Measurements from ENCODE around the gene KRT73. TPM values are rescaled to one million over a fixed set of nuclear protein-coding genes. Genes with fewer than 3 reads are reported as not detected.

Gene KRT73
- total and polyA plus RNA-seq, 5 experiments from 2014 or later, result 0.72 to 10.0 (median 8.5) TPM

GRCh38 chr12:52559979-52560378 lies 58.4 kb downstream of the KRT73 start:
- POLR2A ChIA-PET, result no interaction called here
- DNase-seq (no peak), ATAC-seq (no peak)
- Mint-ChIP-seq H3K9me3 (no peaks in the 10 kb centered on the region), H3K36me3 (no peaks in the 10 kb centered on the region), H3K27me3 (peaks cover 3 to 47% (median 21%) of the 10 kb centered on the region in 5 donors), H3K4me3 (no peak overlapping the region), H3K4me1 (peaks cover 0 to 45% (median 6%) of the 10 kb centered on the region in 4 donors), H3K27ac (peak overlapping the region in 1 of 10 donors; percentile 55)

GRCh38 chr12:52558781-52559445 lies 59.4 kb downstream of the KRT73 start:
- peak overlapping the region in 1 of 10 donors; percentile 81 for H3K4me3 Mint-ChIP-seq
- peaks cover 3 to 56% (median 19%) of the 10 kb centered on the region in 5 donors for H3K27me3 Mint-ChIP-seq
- peak overlapping the region in 3 of 10 donors; percentile 10 to 91 (median 22) for H3K27ac Mint-ChIP-seq
- peaks cover 0 to 47% (median 6%) of the 10 kb centered on the region in 4 donors for H3K4me1 Mint-ChIP-seq
- no peak for ATAC-seq
- H3K36me3 Mint-ChIP-seq, result no peaks in the 10 kb centered on the region
- DNase-seq, result peak in 1 of 10 donors; percentile 22
- POLR2A ChIA-PET, result no interaction called here
- H3K9me3 Mint-ChIP-seq, result no peaks in the 10 kb centered on the region

Other genes with a start within 250 kb of the KRT73 start
- not detected for gene KRT84, start 232.9 kb downstream of the KRT73 start, total RNA-seq
- gene KRT84, start 232.9 kb downstream of the KRT73 start, polyA plus RNA-seq, result not detected
- not detected for gene KRT82, start 212.2 kb downstream of the KRT73 start, total RNA-seq
- not detected for gene KRT82, start 212.2 kb downstream of the KRT73 start, polyA plus RNA-seq
- gene KRT75, start 184.2 kb downstream of the KRT73 start, total RNA-seq, result not detected
- gene KRT75, start 184.2 kb downstream of the KRT73 start, polyA plus RNA-seq, result not detected
- not detected for gene KRT6B, start 166.4 kb downstream of the KRT73 start, total RNA-seq
- not detected for gene KRT6B, start 166.4 kb downstream of the KRT73 start, polyA plus RNA-seq
- gene KRT6C, start 144.8 kb downstream of the KRT73 start, total RNA-seq, result not detected
- not detected for gene KRT6C, start 144.8 kb downstream of the KRT73 start, polyA plus RNA-seq
- gene KRT6A, start 125.3 kb downstream of the KRT73 start, total RNA-seq, result not detected
- not detected for gene KRT6A, start 125.3 kb downstream of the KRT73 start, polyA plus RNA-seq
- gene KRT5, start 98.2 kb downstream of the KRT73 start, total RNA-seq, result not detected
- not detected for gene KRT5, start 98.2 kb downstream of the KRT73 start, polyA plus RNA-seq
- not detected for gene KRT71, start 65.4 kb downstream of the KRT73 start, total RNA-seq
- not detected for gene KRT71, start 65.4 kb downstream of the KRT73 start, polyA plus RNA-seq
- under 1 TPM in 1 of 2 experiments, not detected in 1; 0.26 TPM for gene KRT74, start 44.7 kb downstream of the KRT73 start, total RNA-seq
- not detected for gene KRT74, start 44.7 kb downstream of the KRT73 start, polyA plus RNA-seq
- 10 to 100 TPM; 11.4 to 11.6 TPM for gene KRT72, start 17.1 kb downstream of the KRT73 start, total RNA-seq
- gene KRT72, start 17.1 kb downstream of the KRT73 start, polyA plus RNA-seq, result under 1 TPM in 2 of 3 donors, not detected in 1; 0.12 to 0.46 TPM
- gene KRT2, start 33.7 kb upstream of the KRT73 start, total RNA-seq, result under 1 TPM; 0.62 to 0.77 TPM
- gene KRT2, start 33.7 kb upstream of the KRT73 start, polyA plus RNA-seq, result 1 to 10 TPM; 1.1 to 3.4 (median 1.2) TPM
- gene KRT1, start 61.8 kb upstream of the KRT73 start, total RNA-seq, result not detected
- gene KRT1, start 61.8 kb upstream of the KRT73 start, polyA plus RNA-seq, result under 1 TPM in 1 of 3 donors, not detected in 2; 0.31 TPM
- gene KRT77, start 85.0 kb upstream of the KRT73 start, total RNA-seq, result not detected
- gene KRT77, start 85.0 kb upstream of the KRT73 start, polyA plus RNA-seq, result under 1 TPM in 1 of 3 donors, not detected in 2; 0.12 TPM
- gene KRT76, start 158.8 kb upstream of the KRT73 start, total RNA-seq, result not detected
- gene KRT76, start 158.8 kb upstream of the KRT73 start, polyA plus RNA-seq, result not detected
- not detected for gene KRT3, start 177.6 kb upstream of the KRT73 start, total RNA-seq
- gene KRT3, start 177.6 kb upstream of the KRT73 start, polyA plus RNA-seq, result not detected
- gene KRT4, start 195.6 kb upstream of the KRT73 start, total RNA-seq, result not detected
- gene KRT4, start 195.6 kb upstream of the KRT73 start, polyA plus RNA-seq, result not detected
- gene KRT79, start 215.8 kb upstream of the KRT73 start, total RNA-seq, result not detected
- gene KRT79, start 215.8 kb upstream of the KRT73 start, polyA plus RNA-seq, result not detected
- not detected for gene KRT78, start 230.4 kb upstream of the KRT73 start, total RNA-seq
- not detected for gene KRT78, start 230.4 kb upstream of the KRT73 start, polyA plus RNA-seq